GM20000 (cell line): ENCODE data around the gene SCUBE3.

Experiments
- DNase-seq: peaks from one replicate; pipeline ENCODE4 v3.0.0; 2012; ENCODE audit warnings: low spot score
- TF ChIP-seq, protein P1 (sequence below): IDR thresholded peaks from 2 replicates; pipeline ENCODE4 v1.5.1; 2012; ENCODE audit warnings: mild to moderate bottlenecking, control low read depth; ENCODE audit errors: extremely low read depth, missing control alignments

SCUBE3 gene

DNA sequence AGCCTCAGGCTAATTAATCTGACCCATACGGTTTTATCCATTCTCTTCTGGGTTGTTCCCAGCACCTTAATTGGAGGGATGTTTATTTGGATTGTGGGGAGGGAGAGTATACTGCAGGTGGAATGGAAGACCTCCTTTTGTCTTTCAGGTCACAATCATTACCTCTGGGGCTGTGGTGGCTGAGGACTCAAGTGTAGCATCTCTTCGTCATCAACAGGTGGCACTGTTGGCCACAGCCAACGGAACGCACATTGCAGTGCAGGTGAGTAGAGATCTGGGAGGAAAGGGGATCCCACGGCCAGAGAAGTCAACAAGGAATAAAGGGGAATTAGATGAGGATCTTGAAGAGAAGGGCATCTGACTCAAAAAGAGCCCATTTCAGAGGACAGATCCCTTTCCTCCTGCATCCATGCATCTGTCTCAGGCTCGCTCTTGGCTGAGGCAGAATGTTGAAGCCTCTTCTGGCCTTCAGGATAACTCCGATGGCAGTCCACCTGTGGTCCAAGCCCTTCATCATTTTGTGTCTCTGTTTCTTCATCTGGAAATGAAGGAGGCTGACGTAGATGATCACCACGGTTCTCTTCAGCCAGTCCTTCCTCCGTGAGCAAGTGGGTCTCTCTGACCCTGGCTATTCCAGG is 80.7 kb downstream of the SCUBE3 start:
- DNase-seq, result peak; percentile 74
- TF ChIP-seq, protein P1, sequence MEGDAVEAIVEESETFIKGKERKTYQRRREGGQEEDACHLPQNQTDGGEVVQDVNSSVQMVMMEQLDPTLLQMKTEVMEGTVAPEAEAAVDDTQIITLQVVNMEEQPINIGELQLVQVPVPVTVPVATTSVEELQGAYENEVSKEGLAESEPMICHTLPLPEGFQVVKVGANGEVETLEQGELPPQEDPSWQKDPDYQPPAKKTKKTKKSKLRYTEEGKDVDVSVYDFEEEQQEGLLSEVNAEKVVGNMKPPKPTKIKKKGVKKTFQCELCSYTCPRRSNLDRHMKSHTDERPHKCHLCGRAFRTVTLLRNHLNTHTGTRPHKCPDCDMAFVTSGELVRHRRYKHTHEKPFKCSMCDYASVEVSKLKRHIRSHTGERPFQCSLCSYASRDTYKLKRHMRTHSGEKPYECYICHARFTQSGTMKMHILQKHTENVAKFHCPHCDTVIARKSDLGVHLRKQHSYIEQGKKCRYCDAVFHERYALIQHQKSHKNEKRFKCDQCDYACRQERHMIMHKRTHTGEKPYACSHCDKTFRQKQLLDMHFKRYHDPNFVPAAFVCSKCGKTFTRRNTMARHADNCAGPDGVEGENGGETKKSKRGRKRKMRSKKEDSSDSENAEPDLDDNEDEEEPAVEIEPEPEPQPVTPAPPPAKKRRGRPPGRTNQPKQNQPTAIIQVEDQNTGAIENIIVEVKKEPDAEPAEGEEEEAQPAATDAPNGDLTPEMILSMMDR, result peak; percentile 80

DNA sequence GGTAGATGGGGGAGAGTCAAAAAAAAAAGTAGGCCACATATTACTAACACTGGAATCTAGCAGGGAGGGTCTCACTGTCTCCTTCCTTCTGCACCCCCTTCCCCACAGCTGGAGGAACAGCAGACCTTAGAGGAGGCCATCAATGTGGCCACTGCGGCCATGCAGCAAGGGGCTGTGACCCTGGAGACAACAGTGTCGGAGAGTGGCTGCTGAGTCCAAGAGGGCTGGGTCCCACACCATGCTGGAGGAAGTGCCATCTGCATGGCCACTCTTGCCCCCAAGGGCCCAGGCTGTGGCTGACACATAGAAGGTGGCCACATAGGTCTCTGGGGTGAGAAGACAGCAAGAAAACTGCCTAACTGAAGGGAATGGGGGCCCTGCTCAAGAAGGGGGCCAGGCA is 81.3 kb downstream of the SCUBE3 start:
- no peak for DNase-seq
- TF ChIP-seq, protein P1, result no peak

DNA sequence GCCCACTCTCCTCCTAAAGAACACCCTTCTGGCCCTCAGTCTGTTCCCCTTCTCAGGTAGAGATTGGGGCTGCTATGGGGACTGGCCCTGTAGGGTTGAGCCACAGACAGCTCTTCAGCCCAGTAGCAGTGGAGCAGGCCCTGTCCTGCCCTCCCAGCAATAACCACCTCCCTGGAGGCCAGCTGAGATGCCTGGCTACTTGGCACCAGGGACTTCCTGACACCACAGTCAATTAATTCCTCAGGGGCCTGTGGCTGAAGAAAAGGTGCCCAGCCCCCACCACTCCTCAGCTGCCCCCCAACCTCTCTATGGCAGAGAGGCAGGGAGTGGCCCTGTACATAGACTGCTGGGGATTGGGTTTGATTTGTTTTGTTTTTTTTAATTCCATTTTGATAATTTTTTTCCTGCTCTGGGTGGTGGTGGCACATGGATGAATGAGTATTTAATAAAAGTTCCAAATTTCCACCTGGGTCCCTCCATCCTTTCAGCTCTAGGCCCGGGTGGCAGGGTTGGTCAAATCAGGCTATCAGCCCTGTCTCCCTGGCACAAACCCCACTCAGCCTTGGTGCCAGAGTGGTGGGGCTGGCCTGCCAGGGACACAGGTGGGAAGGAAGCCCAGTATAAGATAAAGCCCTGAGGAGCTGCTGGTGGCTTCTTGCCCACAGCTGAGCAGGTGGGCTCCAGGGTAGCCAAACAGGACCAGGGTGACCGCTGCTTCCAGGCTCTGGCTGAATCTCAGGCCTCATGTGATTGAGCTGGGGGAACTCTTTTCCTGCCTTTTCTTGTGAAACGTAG is 82.0 kb downstream of the SCUBE3 start:
- DNase-seq, result no peak
- TF ChIP-seq, protein P1, result no peak

DNA sequence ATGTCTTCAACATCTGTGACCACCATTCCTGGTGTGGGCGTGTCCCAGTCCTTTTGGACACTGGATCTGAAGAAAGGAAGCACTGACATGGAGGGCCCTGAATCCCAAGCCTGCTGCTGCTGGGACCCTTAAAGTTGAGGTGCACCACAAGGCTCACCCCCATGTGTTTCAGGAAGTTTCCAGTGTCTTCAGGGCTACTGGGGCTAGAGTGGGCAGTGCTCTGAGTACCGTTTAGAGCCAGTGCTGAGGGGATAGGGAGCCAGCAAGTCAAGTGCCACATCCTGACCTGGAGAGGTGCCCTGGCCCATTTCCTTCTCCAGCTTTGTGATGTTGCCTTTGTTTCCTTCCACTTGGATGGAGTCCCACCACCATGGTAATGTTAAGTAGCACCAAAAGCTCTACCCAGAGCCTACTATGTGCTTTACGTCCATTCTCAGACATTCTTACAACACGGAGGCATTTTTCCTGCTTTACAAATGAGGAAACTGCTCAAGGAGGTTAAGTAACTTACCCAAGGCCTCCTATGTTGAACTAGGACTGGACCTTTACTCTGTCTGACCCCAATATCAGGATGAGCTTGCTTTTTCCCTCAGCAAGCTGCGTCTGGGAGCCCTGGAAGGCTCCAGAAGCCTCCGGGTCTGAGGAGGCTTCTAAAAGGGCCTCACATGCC is 83.3 kb downstream of the SCUBE3 start:
- no peak for DNase-seq
- TF ChIP-seq, protein P1, result no peak

DNA sequence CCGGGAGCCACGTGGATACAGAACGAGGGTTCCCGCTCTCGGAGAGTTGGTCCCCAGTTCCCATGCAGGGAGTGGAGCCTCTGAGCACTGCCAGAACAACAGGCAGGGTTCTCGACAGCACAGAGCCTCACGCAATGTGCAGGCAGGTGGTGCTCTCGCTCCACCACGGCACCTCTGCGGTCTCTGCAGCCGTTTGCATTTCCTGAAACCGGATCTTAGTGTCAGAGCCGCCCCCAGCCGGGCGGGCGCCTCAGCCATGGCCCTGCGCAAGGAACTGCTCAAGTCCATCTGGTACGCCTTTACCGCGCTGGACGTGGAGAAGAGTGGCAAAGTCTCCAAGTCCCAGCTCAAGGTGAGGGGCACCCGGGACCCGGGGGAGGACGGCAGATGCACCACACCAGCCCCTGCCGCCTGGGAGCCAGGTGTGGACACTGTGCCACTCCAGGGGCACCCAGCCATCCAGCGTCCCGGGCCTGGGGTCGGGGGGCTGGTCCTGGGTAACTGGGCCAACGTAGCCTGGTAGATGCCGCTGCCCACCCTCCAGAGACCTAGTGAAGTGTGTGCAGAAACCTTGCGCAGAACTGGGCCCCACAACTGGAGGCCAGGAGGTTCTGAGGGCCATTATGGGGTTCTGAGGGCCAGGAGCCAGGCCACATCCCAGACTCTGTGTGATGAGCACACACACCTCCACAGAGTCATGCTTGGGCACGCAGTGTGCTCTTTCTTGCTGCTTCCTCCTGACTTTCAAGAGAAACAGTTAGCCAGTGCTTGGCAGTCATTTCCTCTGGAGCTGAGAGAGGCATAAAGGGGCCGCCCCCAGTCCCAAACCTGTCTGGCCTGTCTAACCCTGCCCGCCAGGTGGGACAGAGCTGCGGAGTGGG is 84.1 kb downstream of the SCUBE3 start, which contains the start of gene DEF6:
Gene DEF6, plus strand, starts transcription at position 218 of the 881 bp plus-strand sequence. Its CDS starts 39 bp downstream, at position 257.
- DNase-seq, result peak; percentile 91
- TF ChIP-seq, protein P1, result peak; percentile 87

DNA sequence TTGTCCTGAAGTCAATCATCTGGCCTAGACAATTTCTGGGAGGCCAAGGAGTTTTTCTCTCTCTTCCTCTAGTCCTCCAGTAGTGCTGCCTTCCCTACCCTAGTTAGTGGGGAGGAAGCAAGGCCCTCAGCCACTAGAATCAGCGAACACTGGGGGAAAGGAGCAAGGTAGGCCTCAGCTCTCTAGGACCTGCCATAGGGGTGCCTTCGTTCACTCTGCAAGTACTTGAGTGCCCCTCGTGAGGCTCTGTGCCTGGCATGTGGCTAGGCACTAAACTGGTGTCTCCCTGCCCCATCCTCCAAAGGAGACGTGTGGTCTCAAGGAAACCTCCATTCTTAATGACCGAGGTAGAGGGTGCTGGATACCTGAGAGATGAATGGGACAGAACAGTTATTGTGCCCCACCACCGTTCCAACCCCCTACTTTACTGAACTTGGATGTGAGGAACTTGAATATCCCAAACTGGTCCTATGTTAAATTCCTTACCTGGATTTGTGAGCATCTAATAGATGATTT is 84.9 kb downstream of the SCUBE3 start:
- TF ChIP-seq, protein P1, result no peak
- no peak for DNase-seq
